Measurements from ENCODE around the gene ELMOD1.

DNA sequence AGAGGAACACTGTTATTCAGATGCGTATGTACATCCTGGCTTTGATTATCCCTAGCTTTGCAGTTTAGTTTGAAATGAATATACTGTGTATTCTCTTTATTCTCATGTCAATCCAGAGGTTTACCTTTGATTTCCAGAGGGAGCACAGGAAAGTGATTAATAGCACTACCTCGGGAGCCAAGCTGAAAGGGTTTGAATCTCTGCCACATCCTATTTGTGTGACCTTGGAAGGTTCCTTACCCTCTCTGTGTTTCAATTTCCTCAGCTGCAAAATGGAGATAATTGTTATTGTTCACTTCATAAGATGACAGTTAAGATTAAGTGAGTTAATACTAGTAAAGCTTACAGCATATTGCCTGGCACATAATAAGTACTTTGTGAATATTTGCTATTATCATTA is 17.9 kb downstream of the ELMOD1 start:
- TF ChIP-seq JUND (IDR thresholded peaks at IDR 0.05) (no peak), GABPA (IDR thresholded peaks at IDR 0.05 in 1 of 2, conservative IDR thresholded peaks at IDR 0.05 in 1 of 2) (no peak), EGR1 (IDR thresholded peaks at IDR 0.05; ENCODE audit: low read depth in 2 of 2) (no peak), RAD21 (IDR thresholded peaks at IDR 0.05) (no peak), SP1 (IDR thresholded peaks at IDR 0.05) (no peak), YY1 (IDR thresholded peaks at IDR 0.05) (no peak), FOXA1 (IDR thresholded peaks at IDR 0.05) (no peak)
- TF ChIP-seq, protein P1, sequence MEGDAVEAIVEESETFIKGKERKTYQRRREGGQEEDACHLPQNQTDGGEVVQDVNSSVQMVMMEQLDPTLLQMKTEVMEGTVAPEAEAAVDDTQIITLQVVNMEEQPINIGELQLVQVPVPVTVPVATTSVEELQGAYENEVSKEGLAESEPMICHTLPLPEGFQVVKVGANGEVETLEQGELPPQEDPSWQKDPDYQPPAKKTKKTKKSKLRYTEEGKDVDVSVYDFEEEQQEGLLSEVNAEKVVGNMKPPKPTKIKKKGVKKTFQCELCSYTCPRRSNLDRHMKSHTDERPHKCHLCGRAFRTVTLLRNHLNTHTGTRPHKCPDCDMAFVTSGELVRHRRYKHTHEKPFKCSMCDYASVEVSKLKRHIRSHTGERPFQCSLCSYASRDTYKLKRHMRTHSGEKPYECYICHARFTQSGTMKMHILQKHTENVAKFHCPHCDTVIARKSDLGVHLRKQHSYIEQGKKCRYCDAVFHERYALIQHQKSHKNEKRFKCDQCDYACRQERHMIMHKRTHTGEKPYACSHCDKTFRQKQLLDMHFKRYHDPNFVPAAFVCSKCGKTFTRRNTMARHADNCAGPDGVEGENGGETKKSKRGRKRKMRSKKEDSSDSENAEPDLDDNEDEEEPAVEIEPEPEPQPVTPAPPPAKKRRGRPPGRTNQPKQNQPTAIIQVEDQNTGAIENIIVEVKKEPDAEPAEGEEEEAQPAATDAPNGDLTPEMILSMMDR (IDR thresholded peaks at IDR 0.05; ENCODE audit: low read depth, low read length, missing input control) = no peak
- TF ChIP-seq, protein P2, sequence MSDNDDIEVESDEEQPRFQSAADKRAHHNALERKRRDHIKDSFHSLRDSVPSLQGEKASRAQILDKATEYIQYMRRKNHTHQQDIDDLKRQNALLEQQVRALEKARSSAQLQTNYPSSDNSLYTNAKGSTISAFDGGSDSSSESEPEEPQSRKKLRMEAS (IDR thresholded peaks at IDR 0.05) = no peak
- TF ChIP-seq, protein P3, sequence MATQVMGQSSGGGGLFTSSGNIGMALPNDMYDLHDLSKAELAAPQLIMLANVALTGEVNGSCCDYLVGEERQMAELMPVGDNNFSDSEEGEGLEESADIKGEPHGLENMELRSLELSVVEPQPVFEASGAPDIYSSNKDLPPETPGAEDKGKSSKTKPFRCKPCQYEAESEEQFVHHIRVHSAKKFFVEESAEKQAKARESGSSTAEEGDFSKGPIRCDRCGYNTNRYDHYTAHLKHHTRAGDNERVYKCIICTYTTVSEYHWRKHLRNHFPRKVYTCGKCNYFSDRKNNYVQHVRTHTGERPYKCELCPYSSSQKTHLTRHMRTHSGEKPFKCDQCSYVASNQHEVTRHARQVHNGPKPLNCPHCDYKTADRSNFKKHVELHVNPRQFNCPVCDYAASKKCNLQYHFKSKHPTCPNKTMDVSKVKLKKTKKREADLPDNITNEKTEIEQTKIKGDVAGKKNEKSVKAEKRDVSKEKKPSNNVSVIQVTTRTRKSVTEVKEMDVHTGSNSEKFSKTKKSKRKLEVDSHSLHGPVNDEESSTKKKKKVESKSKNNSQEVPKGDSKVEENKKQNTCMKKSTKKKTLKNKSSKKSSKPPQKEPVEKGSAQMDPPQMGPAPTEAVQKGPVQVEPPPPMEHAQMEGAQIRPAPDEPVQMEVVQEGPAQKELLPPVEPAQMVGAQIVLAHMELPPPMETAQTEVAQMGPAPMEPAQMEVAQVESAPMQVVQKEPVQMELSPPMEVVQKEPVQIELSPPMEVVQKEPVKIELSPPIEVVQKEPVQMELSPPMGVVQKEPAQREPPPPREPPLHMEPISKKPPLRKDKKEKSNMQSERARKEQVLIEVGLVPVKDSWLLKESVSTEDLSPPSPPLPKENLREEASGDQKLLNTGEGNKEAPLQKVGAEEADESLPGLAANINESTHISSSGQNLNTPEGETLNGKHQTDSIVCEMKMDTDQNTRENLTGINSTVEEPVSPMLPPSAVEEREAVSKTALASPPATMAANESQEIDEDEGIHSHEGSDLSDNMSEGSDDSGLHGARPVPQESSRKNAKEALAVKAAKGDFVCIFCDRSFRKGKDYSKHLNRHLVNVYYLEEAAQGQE (IDR thresholded peaks at IDR 0.05) = no peak
